ENCODE results near the gene CIRBP. TPM values are rescaled to one million over a fixed set of nuclear protein-coding genes. Genes with fewer than 3 reads are reported as not detected.

CIRBP gene
- 289 and 331 TPM in 2 replicates for total RNA-seq (2022)
- percentile 85 among the genes with signal in this experiment for Bru-seq, nascent RNA
- BruChase-seq, experiment 1, labeled RNA remaining after a 2-hour chase: percentile 92 among the genes with signal in this experiment
- percentile 94 among the genes with signal in this experiment for BruChase-seq, experiment 2, labeled RNA remaining after a 6-hour chase
- long read RNA-seq, transcript CIRBP-246 (6 exons, 1,043 nt): minor isoform, 17 of 460 reads
- long read RNA-seq, transcript CIRBP-204 (7 exons, 870 nt): minor isoform, 18 of 460 reads
- long read RNA-seq, transcript CIRBP-210 (8 exons, 938 nt): minor isoform, 10 of 460 reads
- long read RNA-seq, transcript CIRBP-201 (7 exons, 1,328 nt): major isoform, 325 of 460 reads
- long read RNA-seq, partial matches to known transcripts: 20 of 460 reads
- long read RNA-seq, other reads (novel, unspliced or antisense): 52 of 460 reads

- peaks cover 78% of the 10 kb centered on the region for H3K36me3 Mint-ChIP-seq (ENCODE audit: insufficient read depth, unreplicated experiment)
- peak; percentile 99 for DNase-seq
- no peaks in the 10 kb centered on the region for H3K9me3 Mint-ChIP-seq (ENCODE audit: unreplicated experiment)
- Histone ChIP-seq H3K36me3 (ENCODE audit: control insufficient read depth, insufficient read depth, low read length) (0 out of 2 replicates have a peak, but pooled peaks cover 2% of the 10 kb centered on the region), H3K27me3 (replicated peaks; ENCODE audit: control insufficient read depth, insufficient read depth, low read length) (no peaks in the 10 kb centered on the region), H3K9me3 (no peaks in the 10 kb centered on the region), H3K4me3 (ENCODE audit: low read depth, low read length) (peak within 1 kb of the TSS; percentile 82), H3K4me1 (peaks cover 39% of the 10 kb centered on the region)
- peak within 1 kb of the TSS; percentile 94 for H3K27ac Mint-ChIP-seq (ENCODE audit: unreplicated experiment)
- TF ChIP-seq CTCF (IDR thresholded peaks at IDR 0.05; ENCODE audit: insufficient read depth in 1 of 2, low read depth in 1 of 2, low read length in 1 of 2, severe bottlenecking in 1 of 2, unreplicated experiment in 1 of 2): no peak
- CTCF ChIA-PET: interaction anchor here (0.5 to 5.4 kb wide), 7 partner anchors 10 to 40 kb away, joined by 3 to 440 read pairs (median 3); partner anchors contain the start of gene ATP5F1D
- POLR2A ChIA-PET: interaction anchor here (0.5 to 1.6 kb wide), 40 partner anchors 9 to 523 kb away, joined by 3 to 110 read pairs (median 6); partner anchors contain the start of genes ABCA7, ATP5F1D, CNN2 and GPX4
- peak within 1 kb of the TSS; percentile 89 for H3K4me3 Mint-ChIP-seq (ENCODE audit: unreplicated experiment)
- H3K27me3 Mint-ChIP-seq (ENCODE audit: insufficient read depth, unreplicated experiment): no peaks in the 10 kb centered on the region
- peaks cover 29% of the 10 kb centered on the region for H3K4me1 Mint-ChIP-seq (ENCODE audit: low read depth, unreplicated experiment)
- intact Hi-C loops (cut with micrococcal nuclease; ENCODE audit: unreplicated experiment): loop anchor here (1.0 kb wide), 3 partner anchors 10 to 25 kb away; no protein-coding TSS in a partner anchor
- BruUV-seq (replicated peaks): no TSS peak
Observed at GRCh38 chr19:1269065-1269477, at the start of gene CIRBP. Gene CIRBP, plus strand, starts transcription at chr19:1269332. Its CDS starts 1,602 bp downstream, at chr19:1270934.

- no peaks in the 10 kb centered on the region for H3K27me3 ChIP-seq (replicated peaks; ENCODE audit: control insufficient read depth, insufficient read depth, low read length)
- H3K9me3 Mint-ChIP-seq (ENCODE audit: unreplicated experiment): no peaks in the 10 kb centered on the region
- H3K4me1 ChIP-seq: no peaks in the 10 kb centered on the region
- intact Hi-C loops (cut with micrococcal nuclease; ENCODE audit: unreplicated experiment): no loop called here
- POLR2A ChIA-PET: no interaction called here
- no TSS peak for BruUV-seq (replicated peaks)
- peaks cover 17% of the 10 kb centered on the region for H3K36me3 Mint-ChIP-seq (ENCODE audit: insufficient read depth, unreplicated experiment)
- CTCF ChIA-PET: no interaction called here
- H3K36me3 ChIP-seq (ENCODE audit: control insufficient read depth, insufficient read depth, low read length): peaks cover 2% of the 10 kb centered on the region
- no peak overlapping the region for H3K4me3 ChIP-seq (ENCODE audit: low read depth, low read length)
- no peak for DNase-seq
- TF ChIP-seq CTCF (IDR thresholded peaks at IDR 0.05; ENCODE audit: insufficient read depth in 1 of 2, low read depth in 1 of 2, low read length in 1 of 2, severe bottlenecking in 1 of 2, unreplicated experiment in 1 of 2): no peak
- H3K27me3 Mint-ChIP-seq (ENCODE audit: insufficient read depth, unreplicated experiment): no peaks in the 10 kb centered on the region
- H3K9me3 ChIP-seq: no peaks in the 10 kb centered on the region
- H3K27ac Mint-ChIP-seq (ENCODE audit: unreplicated experiment): no peak overlapping the region
- no peaks in the 10 kb centered on the region for H3K4me1 Mint-ChIP-seq (ENCODE audit: low read depth, unreplicated experiment)
- H3K4me3 Mint-ChIP-seq (ENCODE audit: unreplicated experiment): no peak overlapping the region
Observed at GRCh38 chr19:1219786-1220476, 49.2 kb upstream of the CIRBP start.

- Histone ChIP-seq H3K27me3 (replicated peaks; ENCODE audit: control insufficient read depth, insufficient read depth, low read length) (no peaks in the 10 kb centered on the region), H3K9me3 (no peaks in the 10 kb centered on the region), H3K36me3 (ENCODE audit: control insufficient read depth, insufficient read depth, low read length) (peaks cover 2% of the 10 kb centered on the region), H3K4me3 (ENCODE audit: low read depth, low read length) (no peak overlapping the region), H3K4me1 (no peaks in the 10 kb centered on the region)
- Mint-ChIP-seq H3K4me1 (ENCODE audit: low read depth, unreplicated experiment) (no peaks in the 10 kb centered on the region), H3K27me3 (ENCODE audit: insufficient read depth, unreplicated experiment) (no peaks in the 10 kb centered on the region), H3K36me3 (ENCODE audit: insufficient read depth, unreplicated experiment) (peaks cover 17% of the 10 kb centered on the region), H3K27ac (ENCODE audit: unreplicated experiment) (no peak overlapping the region), H3K4me3 (ENCODE audit: unreplicated experiment) (no peak overlapping the region), H3K9me3 (ENCODE audit: unreplicated experiment) (no peaks in the 10 kb centered on the region)
- no TSS peak for BruUV-seq (replicated peaks)
- ChIA-PET CTCF (no interaction called here), POLR2A (no interaction called here)
- intact Hi-C loops (cut with micrococcal nuclease; ENCODE audit: unreplicated experiment): no loop called here
- no peak for TF ChIP-seq CTCF (IDR thresholded peaks at IDR 0.05; ENCODE audit: insufficient read depth in 1 of 2, low read depth in 1 of 2, low read length in 1 of 2, severe bottlenecking in 1 of 2, unreplicated experiment in 1 of 2)
- DNase-seq: no peak
Observed at GRCh38 chr19:1220477-1220930, 48.6 kb upstream of the CIRBP start.
